Frontal cortex (tissue), 4 donors: ENCODE data around the gene ZFHX3. TPM values are rescaled to one million over a fixed set of nuclear protein-coding genes. Genes with fewer than 3 reads are reported as not detected.

Experiments used
- DNase-seq, 2 donors: peaks; one replicate each; pipeline ENCODE4 v3.0.0; 2012; ENCODE audit warnings: low spot score in 2 of 2
- FAIRE-seq: peaks from 2 replicates; lab custom pipeline; 2012; peaks lifted over from hg19 to GRCh38; lab: Jason Lieb, UNC
- total RNA-seq: library from RNA; depleted of rRNA; stranded (reverse); fragments of >200 nt; gene quantifications from one replicate; pipeline ENCODE4 v1.2.3, GENCODE V29; 2014
- donor health status: control.
- donor health status: control.
- donor health status: control.

ZFHX3 gene
- total RNA-seq, 1 donor from 2014 or later = 4.9 TPM

DNA sequence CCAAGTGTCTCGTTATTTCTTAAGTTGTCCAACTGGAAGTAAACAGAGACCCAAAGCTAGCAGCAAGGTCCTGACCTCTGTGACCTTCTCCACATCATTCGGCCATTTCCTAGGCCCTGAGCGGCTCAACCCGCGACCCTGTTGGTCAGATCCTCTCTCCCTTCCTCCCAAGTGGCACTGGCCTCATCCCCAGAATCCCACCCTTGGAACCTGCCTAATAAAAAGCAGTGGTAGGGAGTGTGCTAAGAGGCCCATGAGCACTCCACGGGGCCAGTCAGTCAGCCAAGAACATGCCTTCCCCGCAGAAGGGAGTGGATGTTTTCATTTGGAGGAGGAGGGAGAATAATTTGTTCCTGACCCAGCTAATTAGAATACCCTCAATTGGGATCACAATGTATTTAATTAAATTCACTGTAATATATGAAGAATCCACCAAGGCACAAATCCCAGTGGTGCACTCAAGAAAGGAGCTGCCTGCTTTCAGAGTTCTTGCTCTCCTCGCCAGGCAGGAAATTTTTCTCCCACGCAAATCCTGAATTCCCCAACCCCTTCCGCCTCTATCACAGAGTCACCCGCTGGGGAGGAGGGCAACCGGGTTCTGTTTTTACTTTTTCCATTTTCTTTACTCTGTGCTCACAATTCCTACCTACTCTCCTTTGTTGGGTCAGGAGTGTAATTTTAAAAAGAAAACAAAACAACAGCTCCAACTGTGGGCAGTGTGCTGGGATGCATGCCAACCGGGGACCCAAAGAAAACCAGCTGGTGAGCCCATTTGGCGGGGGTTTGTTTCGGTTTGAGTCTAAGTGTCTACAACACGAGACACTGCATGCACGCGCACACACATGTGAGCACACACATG, 153.4 kb downstream of the ZFHX3 start:
- DNase-seq (peak in 1 of 2 donors; percentile 37), FAIRE-seq (no peak)

DNA sequence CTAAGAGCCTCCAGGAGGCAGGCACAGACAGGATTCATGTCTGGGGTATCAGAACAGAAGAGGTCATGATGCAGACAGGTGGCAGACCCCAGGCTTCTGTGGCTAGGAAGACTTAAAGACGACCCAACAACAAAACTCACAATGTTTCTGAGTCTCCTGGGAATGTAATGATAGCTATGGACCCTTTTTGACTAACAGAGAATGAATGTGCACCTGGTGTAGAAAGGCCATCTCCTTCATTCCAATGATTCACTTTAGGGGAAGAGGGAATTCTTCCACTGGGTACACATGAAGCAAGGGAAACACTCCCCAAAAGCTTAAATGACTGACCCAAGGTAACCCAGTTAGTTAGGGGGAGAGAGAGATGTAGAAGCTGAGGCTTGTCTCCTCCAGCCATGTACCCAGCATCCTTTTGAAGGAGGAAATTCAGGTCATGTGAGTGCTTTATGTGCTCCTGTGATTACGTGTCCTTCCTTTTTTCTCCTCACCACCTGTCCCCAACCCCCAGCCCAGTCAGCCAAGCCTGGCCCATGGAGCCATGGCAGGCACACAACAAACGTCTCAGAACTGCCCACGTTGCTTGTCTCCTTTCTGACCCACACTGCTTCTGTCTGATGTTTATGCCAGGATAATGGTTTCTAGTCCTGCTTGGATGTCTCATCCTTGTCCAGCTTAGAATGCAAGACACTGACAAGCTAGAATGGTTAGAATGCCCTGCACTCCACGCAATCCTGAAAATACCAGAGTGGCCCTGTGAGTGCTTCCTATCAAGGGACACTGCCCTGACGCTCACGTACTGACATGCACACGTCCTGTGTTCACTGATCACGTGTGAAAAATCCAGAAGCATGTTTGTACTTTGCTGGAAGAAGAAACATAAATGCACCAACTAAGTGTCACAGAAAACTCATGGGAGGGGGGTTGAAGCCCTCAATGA, 156.4 kb downstream of the ZFHX3 start:
- no peak for DNase-seq

DNA sequence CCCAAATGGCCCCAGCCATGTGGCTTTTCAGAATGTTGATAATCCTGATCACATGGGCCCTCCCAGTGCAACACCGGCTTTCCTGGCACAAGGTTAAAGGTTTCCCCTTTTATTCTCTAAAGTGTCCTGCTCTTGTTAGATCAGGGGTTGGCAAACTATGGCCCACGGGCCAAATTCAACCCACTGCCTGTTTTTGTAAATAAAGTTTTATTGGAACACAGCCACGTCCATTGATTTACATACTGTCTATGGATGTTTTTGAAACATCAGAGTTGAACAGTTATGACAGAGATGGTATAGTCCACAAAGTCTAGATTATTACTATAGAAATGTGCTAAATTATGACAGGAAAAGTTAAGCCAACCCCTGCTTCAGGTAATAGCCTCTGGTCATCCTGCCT, 157.3 kb downstream of the ZFHX3 start:
- FAIRE-seq (no peak), DNase-seq (no peak)

More for the DNA sequence above, 156.4 kb downstream of the ZFHX3 start:
- FAIRE-seq = no peak

DNA sequence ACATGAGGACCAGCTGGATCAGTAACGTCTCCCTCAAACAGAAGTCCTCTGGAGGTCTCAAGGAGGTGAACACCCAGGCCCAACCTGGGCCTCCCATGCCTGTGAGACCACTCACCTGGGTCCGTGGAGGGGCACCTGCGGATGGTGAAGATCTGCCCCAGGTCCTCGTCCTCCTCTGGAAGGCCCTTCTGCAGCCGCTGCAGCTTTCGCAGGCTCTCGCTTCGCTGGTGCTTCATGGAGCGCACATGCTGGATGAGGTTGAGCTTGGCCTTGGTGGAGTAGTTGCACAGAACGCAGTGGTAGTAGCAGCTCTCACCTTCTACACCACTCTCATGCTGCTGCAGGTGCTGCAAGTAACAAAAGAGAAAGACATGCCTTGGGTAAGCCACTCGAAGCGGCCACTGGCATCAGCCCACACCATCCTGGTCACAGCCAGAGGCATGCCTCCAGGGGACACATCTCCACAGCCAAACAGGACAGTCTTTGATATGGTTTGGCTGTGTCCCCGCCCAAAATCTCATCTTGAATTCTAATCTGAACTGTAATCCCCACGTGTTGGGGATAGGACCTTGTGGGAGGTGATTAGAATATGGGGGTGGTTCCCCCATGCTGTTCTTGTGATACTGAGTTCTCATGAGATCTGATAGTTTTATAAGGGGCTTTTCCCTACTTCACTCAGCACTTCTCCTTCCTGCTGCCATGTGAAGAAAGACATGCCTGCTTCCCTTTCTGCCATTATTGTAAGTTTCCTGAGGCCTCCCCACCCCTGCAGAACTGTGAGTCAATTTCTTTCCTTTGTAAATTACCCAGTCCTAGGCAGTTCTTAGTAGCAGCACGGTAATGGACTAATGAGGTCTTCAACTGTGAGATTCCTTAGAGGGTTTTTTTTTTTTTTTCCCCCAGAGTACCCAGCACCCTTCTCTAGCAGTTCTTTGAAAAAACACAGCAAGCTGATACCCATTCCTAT, 158.0 kb downstream of the ZFHX3 start:
- FAIRE-seq (no peak), DNase-seq (no peak)

DNA sequence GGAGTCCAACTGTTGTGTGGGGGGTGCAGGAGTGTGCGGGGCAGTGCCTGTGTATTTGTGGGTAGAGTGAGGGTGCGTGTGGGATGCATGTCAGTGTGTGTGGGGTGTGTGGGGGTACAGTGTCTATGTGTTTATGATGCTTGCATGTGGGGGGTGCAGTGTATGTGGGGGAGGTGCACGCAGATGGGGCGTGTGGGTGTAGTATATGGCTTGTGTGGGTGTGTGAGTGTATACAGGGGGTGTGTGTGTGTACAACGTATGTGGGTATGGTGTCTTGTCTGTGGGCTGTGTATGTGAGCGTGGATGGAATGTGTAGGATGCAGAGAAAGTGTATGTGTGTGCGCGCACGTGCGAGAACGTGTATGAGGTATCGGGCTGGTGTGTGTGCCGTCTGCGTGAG, 160.4 kb downstream of the ZFHX3 start:
- no peak for FAIRE-seq
- no peak for DNase-seq

DNA sequence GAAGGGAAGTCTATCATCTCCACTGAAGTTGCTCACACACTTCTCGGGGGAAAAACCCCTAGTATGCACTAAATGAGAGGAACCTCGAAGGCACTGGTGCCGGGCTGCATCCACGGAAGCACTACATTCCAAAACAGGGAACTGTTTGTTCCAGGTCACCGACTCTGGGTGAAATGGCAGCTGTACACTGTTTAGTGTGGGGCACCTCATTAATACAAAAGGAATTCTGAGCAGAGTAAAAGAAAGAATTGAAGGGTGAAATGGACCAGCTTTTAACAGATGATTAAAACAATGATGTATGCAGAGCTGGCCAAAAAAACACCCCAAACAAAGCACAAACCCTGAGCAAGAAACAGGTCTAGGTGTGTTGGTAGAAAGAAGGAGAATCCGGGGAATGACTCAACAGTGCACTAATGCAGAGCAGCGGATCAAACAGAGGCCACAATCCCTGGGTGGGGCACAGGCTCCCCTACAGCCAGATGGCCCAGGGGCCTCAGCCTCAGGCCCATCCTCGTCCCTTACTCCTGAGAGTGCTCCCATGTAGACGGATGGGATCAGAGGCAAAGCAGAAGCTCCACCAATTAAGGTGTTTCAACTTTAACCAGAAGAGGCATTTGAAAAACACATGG, 161.5 kb downstream of the ZFHX3 start:
- DNase-seq = no peak
- FAIRE-seq = no peak

DNA sequence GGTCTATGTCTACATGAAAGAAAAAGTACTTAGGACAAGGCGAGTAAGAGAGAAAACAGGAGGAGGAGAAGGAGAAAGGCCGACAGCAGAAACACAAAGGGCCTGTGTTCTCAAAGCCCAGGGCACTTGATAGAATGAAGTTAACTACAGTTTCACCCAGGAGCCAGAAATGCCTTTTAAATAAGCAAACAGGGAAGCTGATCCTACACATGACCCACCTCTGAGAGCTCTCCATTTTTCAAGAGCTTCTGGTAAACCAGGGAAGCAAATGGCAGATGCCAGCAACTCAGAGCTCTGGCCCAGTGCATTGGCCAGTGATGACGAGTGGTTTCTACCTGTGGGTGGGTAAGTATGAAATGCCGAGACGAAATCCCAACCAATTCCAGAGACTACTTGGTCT, 163.4 kb downstream of the ZFHX3 start:
- FAIRE-seq (no peak), DNase-seq (no peak)

DNA sequence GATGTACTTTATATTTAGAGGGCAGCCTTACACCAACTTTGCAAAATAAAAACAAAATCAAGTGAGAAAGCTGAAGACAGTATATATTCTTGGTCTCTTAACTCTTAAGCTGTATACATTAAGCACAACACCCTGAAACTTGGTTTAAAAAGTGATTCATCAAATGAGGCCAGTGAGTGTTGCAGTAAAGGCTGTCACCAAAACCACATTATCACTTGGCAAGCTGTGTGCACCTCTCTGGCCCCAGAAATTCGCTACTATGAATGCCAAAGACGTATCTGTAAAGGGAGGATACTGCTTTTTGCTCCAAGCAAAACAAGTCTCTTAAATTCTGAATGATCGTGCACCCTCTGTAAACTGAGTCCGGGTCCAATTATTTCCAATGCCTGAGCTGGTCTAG, 163.9 kb downstream of the ZFHX3 start:
- FAIRE-seq (no peak), DNase-seq (no peak)

DNA sequence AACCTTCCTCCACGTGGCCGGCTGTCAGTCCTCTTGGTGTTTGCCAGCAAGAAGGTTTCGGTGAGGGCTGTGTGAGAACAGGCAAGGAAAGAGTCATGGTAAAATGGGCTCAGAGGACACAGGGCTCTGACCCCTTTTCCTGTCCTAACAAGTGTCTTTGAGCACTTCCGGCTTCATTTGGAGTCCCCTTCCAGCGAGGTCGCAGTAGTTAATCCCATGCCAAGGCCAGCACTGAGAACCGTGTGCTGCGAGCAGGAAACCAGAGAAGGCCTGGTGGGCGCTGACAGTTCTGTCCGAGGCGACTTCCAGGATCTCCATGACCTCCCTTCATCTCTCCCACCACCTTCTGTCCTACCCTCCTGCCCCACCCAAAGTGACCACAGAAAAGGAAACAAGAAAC, 168.1 kb downstream of the ZFHX3 start:
- FAIRE-seq (no peak), DNase-seq (no peak)

DNA sequence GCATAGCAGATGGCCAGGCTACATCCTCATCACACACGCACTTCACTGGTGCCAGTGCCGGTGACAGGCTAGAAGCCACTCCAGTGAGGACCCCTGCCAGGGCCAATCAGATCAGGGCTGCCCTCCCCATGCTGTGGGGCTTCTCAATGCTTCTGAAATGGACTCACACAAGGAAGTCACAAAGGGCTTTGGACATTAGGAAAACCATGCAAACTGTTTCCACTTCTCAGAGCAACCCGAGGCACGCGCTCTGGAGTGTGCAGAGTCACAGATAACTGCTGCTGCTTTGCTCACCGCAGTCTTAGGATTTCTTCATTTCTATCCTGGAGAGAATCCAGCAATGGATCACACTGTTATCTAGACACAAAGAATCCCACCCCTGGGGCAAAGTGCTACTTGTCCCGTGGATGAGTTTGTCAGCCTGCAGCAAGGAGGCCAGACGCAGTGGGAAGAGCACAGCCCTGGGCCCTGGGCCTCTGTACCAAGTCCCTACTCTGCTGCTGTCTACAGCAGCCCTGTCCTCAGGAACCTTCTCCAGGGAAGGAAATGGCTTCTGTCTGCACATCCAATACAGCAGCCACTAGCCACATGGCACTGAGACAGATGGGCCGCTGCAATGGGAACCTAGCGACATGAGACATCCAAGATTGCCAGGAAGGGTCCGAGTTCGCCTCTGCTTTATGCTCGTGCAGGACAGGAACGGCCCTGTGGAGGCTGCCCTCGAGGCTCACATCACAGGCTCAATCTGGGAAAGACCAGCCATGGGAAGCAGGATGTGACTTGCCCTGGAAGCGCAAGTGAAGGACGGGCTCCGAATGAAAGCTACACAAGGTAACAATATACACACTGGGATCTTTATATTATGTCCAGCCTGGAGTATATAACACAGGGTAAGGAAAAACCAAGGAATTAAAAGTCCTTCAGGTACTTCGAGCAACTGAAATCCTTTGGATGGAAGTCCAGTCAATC, 169.3 kb downstream of the ZFHX3 start:
- no peak for DNase-seq

DNA sequence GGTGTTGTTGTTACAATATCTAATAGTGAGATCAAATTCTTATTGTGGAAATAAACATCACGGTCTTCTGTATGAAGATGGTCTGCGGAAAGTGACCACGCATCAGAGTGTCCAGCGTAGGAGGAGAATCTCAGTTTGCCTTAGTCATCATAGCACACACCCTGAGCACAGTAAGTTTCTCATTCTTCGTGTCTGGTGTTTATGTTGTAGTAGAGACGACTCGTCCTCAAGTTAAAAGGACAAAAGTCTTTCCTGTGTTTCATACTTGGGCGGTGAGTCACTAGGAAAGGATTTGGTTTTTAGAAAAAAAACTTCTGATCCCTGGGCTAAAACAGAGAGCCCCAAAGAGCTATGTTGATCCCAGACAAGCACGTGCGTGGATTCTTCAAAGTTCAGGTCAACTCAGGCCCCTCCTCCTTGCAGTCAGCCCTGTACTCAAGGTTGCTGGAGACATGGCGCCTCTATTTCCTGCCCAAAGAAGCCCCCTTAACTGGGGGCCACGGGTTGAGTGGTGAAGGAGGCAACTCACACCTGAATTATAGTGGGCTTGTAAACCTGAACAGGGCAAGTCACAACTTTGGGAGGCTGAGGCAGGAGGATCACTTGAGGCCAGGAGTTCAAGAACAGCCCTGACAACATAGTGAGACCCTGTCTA, 170.4 kb downstream of the ZFHX3 start:
- FAIRE-seq (no peak), DNase-seq (peak in 1 of 2 donors; percentile 47)

More for the DNA sequence above, 169.3 kb downstream of the ZFHX3 start:
- FAIRE-seq = no peak

DNA sequence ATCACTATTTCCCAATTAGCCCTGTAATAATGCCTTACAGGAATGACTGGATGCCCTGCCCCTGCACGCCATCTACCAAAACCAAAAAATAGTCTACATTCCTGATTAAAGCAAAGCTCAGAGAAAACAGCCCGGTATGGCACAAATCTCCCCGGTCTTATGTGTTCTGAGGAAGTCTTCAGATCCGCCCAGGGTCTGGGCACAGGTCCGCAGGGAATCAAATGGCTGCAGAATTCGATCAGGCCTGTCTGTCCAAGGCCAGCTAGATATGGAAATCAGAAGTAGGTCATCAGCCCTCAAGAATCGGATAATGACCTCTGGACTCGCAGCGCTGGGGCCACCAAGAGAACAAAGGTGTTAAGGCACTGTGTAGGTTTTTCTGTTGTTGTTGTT, 171.0 kb downstream of the ZFHX3 start:
- DNase-seq (no peak), FAIRE-seq (no peak)

DNA sequence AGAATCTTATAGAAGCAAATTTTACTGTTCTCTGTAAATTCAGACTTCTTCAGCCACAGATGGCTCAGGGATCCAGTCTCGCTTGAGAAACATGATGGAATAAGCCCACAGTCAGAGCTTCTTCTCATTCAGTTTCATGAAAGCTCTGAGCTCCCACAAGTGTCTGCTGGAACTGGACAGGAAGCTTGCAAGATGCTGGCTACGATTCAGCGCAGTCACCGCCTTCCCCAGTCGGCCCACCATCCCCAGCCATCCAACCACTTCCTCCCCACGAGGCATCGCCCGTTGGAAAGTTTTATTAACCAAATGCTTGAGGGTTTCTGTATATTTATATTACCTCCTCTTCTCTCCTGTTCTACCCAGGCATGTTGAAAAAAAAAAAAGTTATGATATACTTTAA, 171.7 kb downstream of the ZFHX3 start:
- no peak for FAIRE-seq
- no peak for DNase-seq

DNA sequence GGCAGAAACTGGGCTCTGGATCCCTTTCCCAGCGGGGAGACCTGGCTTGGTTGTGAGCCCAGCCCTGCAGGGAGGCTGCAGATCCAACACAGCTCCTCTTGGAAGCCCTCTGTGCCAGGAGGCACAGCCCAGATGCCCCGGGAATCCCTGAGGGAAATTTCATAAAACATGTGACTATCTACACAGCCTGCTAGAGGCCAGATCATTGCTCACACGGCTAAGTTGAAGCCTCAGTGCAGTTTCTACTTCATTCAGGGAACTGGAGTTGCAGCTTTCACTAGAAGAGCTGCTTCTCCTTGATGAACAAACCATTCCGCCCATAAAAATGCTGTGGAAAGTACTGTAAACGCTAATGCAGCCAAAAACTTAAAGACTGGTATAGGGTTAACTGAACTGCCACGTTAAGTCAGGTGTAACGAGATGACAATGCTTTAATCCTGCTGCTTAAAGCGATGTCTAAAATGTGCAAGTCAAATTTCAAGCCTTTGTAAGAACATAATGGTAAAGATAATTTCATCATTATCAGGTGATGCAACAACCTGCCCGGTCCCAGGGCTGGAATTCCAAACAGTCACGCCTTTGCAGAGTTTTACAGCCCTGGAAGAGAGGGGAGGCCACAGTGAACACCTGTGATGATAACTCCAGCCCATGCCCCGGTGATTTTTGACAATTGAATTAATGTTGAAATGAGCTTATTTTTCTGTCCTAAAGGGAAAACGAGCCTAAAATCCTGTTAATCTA, 172.5 kb downstream of the ZFHX3 start:
- DNase-seq = no peak
- no peak for FAIRE-seq

DNA sequence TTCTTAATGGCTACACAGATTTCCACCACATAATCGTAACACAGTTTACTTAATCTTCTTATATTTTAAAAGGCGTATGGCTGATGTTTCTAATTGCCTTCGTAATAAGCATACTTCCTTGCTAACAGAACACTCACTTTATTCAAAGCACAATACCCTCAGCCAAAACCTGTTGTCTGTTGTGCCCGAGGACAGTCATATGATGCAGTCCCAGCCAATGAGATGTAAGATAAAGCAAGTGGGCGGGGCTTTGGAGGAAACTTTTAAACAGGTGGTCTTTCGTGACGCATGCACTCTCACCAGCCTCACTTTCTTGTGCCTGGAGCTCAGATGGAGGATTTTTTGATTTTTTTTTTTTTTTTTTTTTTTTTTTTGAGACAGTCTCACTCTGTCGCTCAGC, 174.1 kb downstream of the ZFHX3 start:
- FAIRE-seq = no peak
- DNase-seq = no peak

DNA sequence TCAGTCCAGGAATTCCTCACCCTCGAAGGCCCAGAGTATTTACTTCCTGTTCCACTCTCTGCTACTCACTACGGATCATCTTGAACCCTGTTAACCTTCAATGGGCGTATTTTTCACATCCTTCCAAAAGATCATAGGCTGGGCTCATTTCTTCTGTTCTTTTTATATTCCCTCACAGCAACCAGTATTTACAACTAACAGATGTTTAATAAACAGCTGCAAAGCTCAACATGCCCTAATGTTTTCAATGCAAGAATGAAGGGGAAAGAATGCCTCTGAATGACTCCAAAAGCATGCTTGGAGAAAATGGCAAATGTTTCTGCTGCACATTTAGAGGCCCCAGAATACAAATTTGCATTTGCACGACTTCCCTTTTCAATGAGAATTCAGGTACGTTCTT, 174.9 kb downstream of the ZFHX3 start:
- no peak for DNase-seq
- FAIRE-seq = no peak

DNA sequence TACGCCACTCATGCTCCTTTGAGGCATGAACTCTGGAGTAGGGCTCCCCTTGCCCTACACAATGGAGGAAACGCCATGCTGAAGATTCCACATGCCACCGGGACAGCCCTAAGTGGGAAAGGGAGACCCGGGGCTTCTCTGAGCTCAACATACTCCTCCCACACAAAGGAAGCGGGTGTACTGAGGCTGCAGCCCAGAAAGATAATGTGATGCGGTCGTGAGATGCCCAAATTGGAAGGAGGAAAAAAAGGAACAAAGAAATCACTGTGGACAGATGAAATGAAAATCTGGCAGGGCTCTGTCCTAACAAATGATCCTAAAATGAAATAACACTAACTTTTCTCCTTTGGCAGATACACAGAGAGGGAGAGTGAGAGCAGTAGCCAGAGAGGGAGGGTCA, 182.1 kb downstream of the ZFHX3 start:
- FAIRE-seq = no peak

More for the DNA sequence above, 182.1 kb downstream of the ZFHX3 start:
- DNase-seq = no peak
